ENCODE measurements around the gene RFPL3. TPM values are rescaled to one million over a fixed set of nuclear protein-coding genes. Genes with fewer than 3 reads are reported as not detected.
"Not testable (repeated sequence)": the region's sequence is repeated elsewhere in the genome, so short reads cannot be mapped to it uniquely, and the experiment has no call there.

Gene RFPL3
- total RNA-seq, result not detected
- under 1 TPM in 1 of 2 donors, not detected in 1; 0.06 TPM for polyA plus RNA-seq
- long read RNA-seq, donor 1, result 0 reads
- long read RNA-seq, donor 2, result 0 reads
- long read RNA-seq, donor 3, result 0 reads

- H3K4me1 ChIP-seq (ENCODE audit: insufficient read depth); H3K9me3 ChIP-seq; H3K27me3 ChIP-seq; H3K4me3 ChIP-seq; H3K27ac ChIP-seq; DNase-seq; intact Hi-C loops (cut with DNase I); H3K36me3 ChIP-seq: not testable (repeated sequence)
- 82 to 86% (median 86%) methylated on average over 9 of the region's 9 CpGs for WGBS, 3 donors
Measured at GRCh38 chr22:32357567-32357966, at the start of gene RFPL3. RFPL3 (plus strand) TSS chr22:32357867; CDS start chr22:32358072, 205 bp downstream.

- intact Hi-C loops (cut with DNase I), result no loop called here
Measured at GRCh38 chr22:32308191-32308590, 49.5 kb upstream of the RFPL3 start.

GRCh38 chr22:32308934-32309333 lies 48.7 kb upstream of the RFPL3 start:
- H3K4me3 ChIP-seq, result no peak overlapping the region
- no peaks in the 10 kb centered on the region for H3K36me3 ChIP-seq
- WGBS, 3 donors, result 76 to 79% (median 78%) methylated on average over 6 of the region's 6 CpGs
- intact Hi-C loops (cut with DNase I), result no loop called here
- no peak overlapping the region for H3K27ac ChIP-seq
- DNase-seq, result no peak
- no peaks in the 10 kb centered on the region for H3K27me3 ChIP-seq
- no peak for TF ChIP-seq EP300 (IDR thresholded peaks at IDR 0.05)
- TF ChIP-seq POLR2A (IDR thresholded peaks at IDR 0.05), result no peak
- TF ChIP-seq CTCF (IDR thresholded peaks at IDR 0.05), result no peak
- H3K9me3 ChIP-seq, result no peaks in the 10 kb centered on the region
- H3K4me1 ChIP-seq (ENCODE audit: insufficient read depth), result no peaks in the 10 kb centered on the region

More at GRCh38 chr22:32308191-32308590, 49.5 kb upstream of the RFPL3 start:
- no peak for DNase-seq
- no peak for TF ChIP-seq POLR2A (IDR thresholded peaks at IDR 0.05)
- no peak for TF ChIP-seq CTCF (IDR thresholded peaks at IDR 0.05)
- TF ChIP-seq EP300 (IDR thresholded peaks at IDR 0.05), result no peak
- H3K4me3 ChIP-seq, result no peak overlapping the region
- no peaks in the 10 kb centered on the region for H3K27me3 ChIP-seq
- no peaks in the 10 kb centered on the region for H3K4me1 ChIP-seq (ENCODE audit: insufficient read depth)
- WGBS, 3 donors, result 49 to 54% (median 52%) methylated on average over 7 of the region's 7 CpGs
- H3K27ac ChIP-seq, result no peak overlapping the region
- H3K36me3 ChIP-seq, result no peaks in the 10 kb centered on the region
- H3K9me3 ChIP-seq, result no peaks in the 10 kb centered on the region

DNA sequence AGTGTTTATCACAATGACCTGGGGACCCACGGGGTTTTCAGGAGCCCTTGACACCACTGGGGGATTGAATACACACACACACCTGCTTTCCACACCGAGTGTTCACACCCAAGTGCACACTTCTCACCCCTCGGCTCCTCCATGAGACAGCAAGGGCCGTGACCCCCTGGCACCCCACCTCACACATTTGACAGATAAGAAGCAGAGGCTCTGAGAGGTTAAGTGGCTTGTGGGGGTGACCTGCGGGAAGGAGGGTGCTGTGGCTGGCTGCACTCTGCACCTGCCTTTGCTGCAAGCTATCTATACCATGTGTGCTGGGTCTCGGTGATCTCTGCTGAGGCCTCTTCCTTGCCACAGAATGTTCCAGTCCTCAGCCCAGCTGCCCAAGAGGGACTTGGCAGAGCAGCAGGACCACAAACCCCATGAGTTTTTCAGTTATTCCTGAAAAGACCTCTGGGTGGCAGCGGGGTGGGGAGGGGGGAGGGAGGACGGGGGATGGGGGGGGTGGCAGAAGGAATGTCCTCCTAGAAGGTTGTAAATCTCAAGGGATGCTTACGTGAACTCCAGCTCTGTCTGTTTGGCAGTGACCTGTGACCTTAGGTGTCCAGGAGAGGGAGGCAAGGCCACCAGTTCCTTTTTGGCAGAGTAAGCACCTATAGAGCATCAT lies 47.9 kb upstream of the RFPL3 start:
- Histone ChIP-seq H3K27ac (no peak overlapping the region), H3K4me1 (ENCODE audit: insufficient read depth) (no peaks in the 10 kb centered on the region), H3K27me3 (no peaks in the 10 kb centered on the region), H3K4me3 (no peak overlapping the region), H3K36me3 (no peaks in the 10 kb centered on the region), H3K9me3 (no peaks in the 10 kb centered on the region)
- 40 to 46% (median 44%) methylated on average over 8 to 9 of the region's 9 CpGs for WGBS, 3 donors
- intact Hi-C loops (cut with DNase I), result no loop called here
- DNase-seq, result no peak
- TF ChIP-seq POLR2A (IDR thresholded peaks at IDR 0.05) (no peak), CTCF (IDR thresholded peaks at IDR 0.05) (no peak), EP300 (IDR thresholded peaks at IDR 0.05) (no peak)

- no peak for DNase-seq
- intact Hi-C loops (cut with DNase I), result no loop called here
- Histone ChIP-seq H3K36me3 (no peaks in the 10 kb centered on the region), H3K27ac (no peak overlapping the region), H3K9me3 (no peaks in the 10 kb centered on the region), H3K4me3 (no peak overlapping the region), H3K27me3 (no peaks in the 10 kb centered on the region), H3K4me1 (ENCODE audit: insufficient read depth) (no peaks in the 10 kb centered on the region)
- WGBS, 3 donors, result 83 to 86% (median 85%) methylated on average over 5 of the region's 5 CpGs
- no peak for TF ChIP-seq POLR2A (IDR thresholded peaks at IDR 0.05)
- no peak for TF ChIP-seq EP300 (IDR thresholded peaks at IDR 0.05)
- TF ChIP-seq CTCF (IDR thresholded peaks at IDR 0.05), result no peak
Measured at GRCh38 chr22:32310777-32311176, 46.9 kb upstream of the RFPL3 start.
